H7 (cell line): ENCODE data around the gene TBCD. TPM values are rescaled to one million over a fixed set of nuclear protein-coding genes. Genes with fewer than 3 reads are reported as not detected.
A peak's percentile ranks its signal among the peaks of the same experiment; 100 is the strongest.

ENCODE experiments used
- DNase-seq: peaks from one replicate; pipeline ENCODE4 v3.0.0; 2012
- H3K27me3 ChIP-seq: 2 replicates; pipeline ENCODE4 v1.6.0; 2011; ENCODE audit warnings: mild to moderate bottlenecking, low read length; ENCODE audit not compliant: control insufficient read depth, insufficient read depth
- H3K36me3 ChIP-seq: replicated peaks from 2 replicates; pipeline ENCODE4 v1.5.1; 2011; ENCODE audit warnings: low read length; ENCODE audit not compliant: control insufficient read depth, insufficient read depth
- H3K4me3 ChIP-seq: 2 replicates; pipeline ENCODE4 v1.5.1; 2011; ENCODE audit warnings: low read depth, mild to moderate bottlenecking, control low read depth, low read length, moderate library complexity; ENCODE audit not compliant: insufficient read depth
- total RNA-seq: library from RNA; depleted of rRNA; stranded (reverse); fragments of >200 nt; shearing (Covaris generic); gene quantifications from 2 replicates; pipeline ENCODE4 v1.2.3, GENCODE V29; 2014

The TBCD gene
- total RNA-seq, 1 experiment from 2014 or later: 74.1 TPM

- Histone ChIP-seq H3K27me3 (no peaks in the 10 kb centered on the region), H3K4me3 (no peak overlapping the region), H3K36me3 (no peaks in the 10 kb centered on the region; the same call in none of the 2 replicates)
- no peak for DNase-seq
Measured at GRCh38 chr17:82843904-82844680, 92.2 kb downstream of the TBCD start.

GRCh38 chr17:82844796-82845162 lies 92.9 kb downstream of the TBCD start:
- Histone ChIP-seq H3K27me3 (no peaks in the 10 kb centered on the region), H3K4me3 (no peak overlapping the region), H3K36me3 (no peaks in the 10 kb centered on the region; the same call in none of the 2 replicates)
- DNase-seq: no peak

DNA sequence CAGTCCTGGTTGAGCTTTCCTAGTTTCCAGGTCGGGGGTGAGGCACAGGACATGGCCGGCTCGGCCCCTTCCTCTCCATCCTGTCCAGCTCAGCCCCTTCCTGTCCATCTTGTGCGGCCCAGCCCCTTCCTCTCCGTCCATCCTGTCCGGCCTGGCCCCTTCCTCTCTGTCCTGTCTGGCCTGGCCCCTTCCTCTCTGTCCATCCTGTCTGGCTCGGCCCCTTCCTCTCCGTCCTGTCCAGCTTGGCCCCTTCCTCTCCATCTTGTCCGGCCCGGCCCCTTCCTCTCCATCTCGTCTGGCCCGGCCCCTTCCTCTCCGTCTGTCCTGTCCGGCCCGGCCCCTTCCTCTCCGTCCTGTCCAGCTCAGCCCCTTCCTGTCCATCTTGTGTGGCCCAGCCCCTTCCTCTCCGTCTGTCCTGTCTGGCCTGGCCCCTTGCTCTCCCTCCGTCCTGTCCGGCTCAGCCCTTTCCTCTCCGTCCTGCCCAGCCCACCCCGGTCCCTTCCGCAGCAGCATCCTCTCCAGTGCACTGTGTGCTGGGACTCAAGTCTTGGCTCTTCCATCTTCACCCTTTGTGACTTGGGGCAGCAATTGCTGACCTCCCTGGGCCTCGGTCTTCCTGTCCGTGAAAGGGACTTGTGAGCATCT lies 93.4 kb downstream of the TBCD start:
- DNase-seq: no peak
- no peak overlapping the region for H3K4me3 ChIP-seq
- H3K27me3 ChIP-seq: no peaks in the 10 kb centered on the region
- no peaks in the 10 kb centered on the region; the same call in none of the 2 replicates for H3K36me3 ChIP-seq

GRCh38 chr17:82846061-82846691 lies 94.3 kb downstream of the TBCD start:
- H3K36me3 ChIP-seq: no peaks in the 10 kb centered on the region; the same call in none of the 2 replicates
- no peaks in the 10 kb centered on the region for H3K27me3 ChIP-seq
- no peak for DNase-seq
- no peak overlapping the region for H3K4me3 ChIP-seq

GRCh38 chr17:82848022-82848592 lies 96.2 kb downstream of the TBCD start:
- Histone ChIP-seq H3K27me3 (no peaks in the 10 kb centered on the region), H3K36me3 (no peaks in the 10 kb centered on the region; the same call in 1 of the 2 replicates), H3K4me3 (no peak overlapping the region)
- no peak for DNase-seq

GRCh38 chr17:82849076-82849945 lies 97.4 kb downstream of the TBCD start:
- no peak for DNase-seq

DNA sequence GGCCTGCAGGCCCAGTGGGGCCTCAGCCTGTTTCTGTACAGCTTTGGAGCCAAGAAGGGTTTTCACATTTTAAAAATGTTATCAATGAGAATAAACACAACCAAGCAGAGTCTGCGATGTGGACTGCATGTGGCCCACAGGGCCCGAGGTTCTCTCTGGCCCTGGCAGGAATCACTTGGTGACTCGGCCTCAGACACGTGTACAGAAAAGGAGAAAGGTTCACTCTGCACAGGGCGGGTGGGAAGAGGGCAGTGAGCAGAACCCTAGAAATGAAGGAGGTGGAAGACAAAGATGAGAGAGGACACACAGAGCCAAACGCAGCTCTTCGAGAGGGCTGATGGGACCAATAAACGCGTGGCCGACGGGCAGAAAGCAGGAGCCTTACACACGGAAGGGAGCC lies 99.5 kb downstream of the TBCD start:
- no peak for DNase-seq
- H3K36me3 ChIP-seq: peaks cover 2% of the 10 kb centered on the region
- no peaks in the 10 kb centered on the region for H3K27me3 ChIP-seq
- H3K4me3 ChIP-seq: no peak overlapping the region

More at GRCh38 chr17:82849076-82849945, 97.4 kb downstream of the TBCD start:
- H3K27me3 ChIP-seq: no peaks in the 10 kb centered on the region
- H3K36me3 ChIP-seq: no peaks in the 10 kb centered on the region; the same call in 1 of the 2 replicates
- no peak overlapping the region for H3K4me3 ChIP-seq

GRCh38 chr17:82854226-82854625 lies 102.4 kb downstream of the TBCD start:
- Histone ChIP-seq H3K27me3 (no peaks in the 10 kb centered on the region), H3K4me3 (no peak overlapping the region), H3K36me3 (peaks cover 2% of the 10 kb centered on the region)
- DNase-seq: no peak

DNA sequence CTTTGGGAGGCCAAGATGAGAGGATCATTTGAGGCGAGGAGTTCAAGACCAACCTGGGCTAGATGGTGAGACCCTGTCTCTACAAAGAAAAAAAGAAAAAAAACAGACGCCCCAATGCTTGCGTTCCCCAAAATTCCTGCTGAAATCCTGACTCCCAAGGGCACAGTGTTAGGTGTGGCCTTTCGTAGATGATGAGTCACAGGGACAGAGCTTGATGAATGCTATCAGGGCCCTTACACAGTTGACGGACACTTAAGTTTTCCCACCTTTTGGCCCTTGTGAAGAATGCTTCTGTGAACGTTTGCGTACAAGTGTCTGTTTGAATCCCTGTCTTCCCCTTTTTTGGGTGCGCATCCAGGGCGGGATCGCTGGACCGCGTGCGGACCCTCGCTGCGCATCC lies 104.5 kb downstream of the TBCD start:
- DNase-seq: no peak
- H3K4me3 ChIP-seq: no peak overlapping the region
- H3K36me3 ChIP-seq: peaks cover 2% of the 10 kb centered on the region
- H3K27me3 ChIP-seq: no peaks in the 10 kb centered on the region

GRCh38 chr17:82858376-82859126 lies 106.7 kb downstream of the TBCD start:
- DNase-seq: peak; percentile 65
- peaks cover 2% of the 10 kb centered on the region for H3K36me3 ChIP-seq
- no peaks in the 10 kb centered on the region for H3K27me3 ChIP-seq
- no peak overlapping the region for H3K4me3 ChIP-seq

GRCh38 chr17:82859431-82860403 lies 107.9 kb downstream of the TBCD start:
- Histone ChIP-seq H3K27me3 (no peaks in the 10 kb centered on the region), H3K4me3 (no peak overlapping the region), H3K36me3 (peaks cover 1% of the 10 kb centered on the region)
- DNase-seq: peak; percentile 68

GRCh38 chr17:82860606-82861392 lies 108.9 kb downstream of the TBCD start:
- H3K27me3 ChIP-seq: no peaks in the 10 kb centered on the region
- no peak overlapping the region for H3K4me3 ChIP-seq
- no peaks in the 10 kb centered on the region; the same call in 1 of the 2 replicates for H3K36me3 ChIP-seq
- peak; percentile 56 for DNase-seq
